Frontal cortex (tissue), 4 donors: ENCODE measurements around the gene TGFA. TPM values are rescaled to one million over a fixed set of nuclear protein-coding genes. Genes with fewer than 3 reads are reported as not detected.
"Not testable (repeated sequence)": the region's sequence is repeated elsewhere in the genome, so short reads cannot be mapped to it uniquely, and the experiment has no call there.

ENCODE experiments used
- DNase-seq, 2 donors: peaks; one replicate each; pipeline ENCODE4 v3.0.0; 2012; ENCODE audit warnings: low spot score in 2 of 2
- FAIRE-seq: peaks from 2 replicates; lab custom pipeline; 2012; peaks lifted over from hg19 to GRCh38; lab: Jason Lieb, UNC
- total RNA-seq: library from RNA; depleted of rRNA; stranded (reverse); fragments of >200 nt; gene quantifications from one replicate; pipeline ENCODE4 v1.2.3, GENCODE V29; 2014
- donor health status: control.
- donor health status: control.
- donor health status: control.

The TGFA gene
- total RNA-seq, 1 donor from 2014 or later = 14.3 TPM

DNA sequence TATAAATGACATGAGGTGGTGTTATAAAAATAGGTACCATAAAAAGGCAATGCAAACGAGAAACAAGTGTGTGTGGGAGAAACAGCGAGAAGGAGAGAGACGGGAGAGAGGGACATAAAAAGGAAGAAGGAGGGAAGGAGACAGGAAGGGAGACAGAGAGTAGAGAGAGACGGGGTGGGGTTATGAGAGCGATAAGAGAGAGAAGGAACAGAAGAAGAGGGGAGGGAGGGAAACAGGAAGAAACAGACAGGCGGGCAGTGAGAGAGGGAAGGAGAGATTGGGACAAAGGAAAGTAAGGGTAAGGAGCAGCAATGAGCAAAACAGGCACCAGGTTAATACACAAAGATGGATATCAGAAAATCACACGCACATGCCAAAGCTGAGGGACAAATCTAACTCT is 83.7 kb downstream of the TGFA start:
- FAIRE-seq = no peak

GRCh38 chr2:70469435-70469834 is 84.2 kb downstream of the TGFA start:
- DNase-seq = no peak
- FAIRE-seq = no peak

More for the DNA sequence above, 83.7 kb downstream of the TGFA start:
- no peak for DNase-seq

- FAIRE-seq (no peak), DNase-seq (no peak)
These were observed 84.7 kb downstream of the TGFA start for GRCh38 chr2:70468878-70469277.

- FAIRE-seq (no peak), DNase-seq (no peak)
These were observed 85.5 kb downstream of the TGFA start for GRCh38 chr2:70467831-70468779.

DNA sequence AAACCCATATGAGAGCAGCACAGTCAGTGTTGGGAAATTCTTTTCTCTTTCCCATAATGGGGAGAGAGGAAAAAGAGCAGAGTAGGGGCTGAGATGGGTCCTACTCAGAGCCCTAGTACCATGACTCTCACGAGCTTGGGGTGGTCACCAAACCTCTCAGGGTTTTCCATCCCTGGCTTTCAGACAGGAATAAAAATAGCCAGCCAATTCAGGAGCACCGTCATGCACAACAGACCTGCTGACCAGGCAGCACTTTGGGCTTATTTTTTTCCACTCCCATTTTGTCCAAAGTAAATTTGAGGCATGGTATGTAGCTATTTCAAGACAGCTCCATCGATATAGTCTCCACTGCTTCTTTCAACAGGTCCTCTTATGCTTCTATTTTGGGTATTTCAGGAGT is 86.4 kb downstream of the TGFA start:
- no peak for FAIRE-seq
- DNase-seq = no peak

DNA sequence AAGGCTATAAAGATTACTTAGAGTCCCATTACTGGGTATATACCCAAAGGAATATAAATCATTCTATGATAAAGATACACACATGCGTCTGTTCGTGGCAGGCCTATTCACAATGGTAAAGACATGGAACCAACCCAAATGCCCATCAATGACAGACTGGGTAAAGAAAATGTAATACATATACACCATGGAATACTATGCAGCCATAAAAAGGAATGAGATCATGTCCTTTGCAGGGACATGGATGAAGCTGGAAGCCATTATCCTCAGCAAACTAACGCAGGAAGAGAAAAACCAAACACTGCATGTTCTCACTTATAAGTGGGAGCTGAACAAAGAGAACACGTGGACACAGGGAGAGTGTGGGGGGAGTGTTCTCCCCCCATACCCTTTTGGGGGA is 87.0 kb downstream of the TGFA start:
- not testable (repeated sequence) for DNase-seq, FAIRE-seq

- no peak for DNase-seq
- no peak for FAIRE-seq
These were observed 89.6 kb downstream of the TGFA start for GRCh38 chr2:70463997-70464396.

GRCh38 chr2:70463581-70463980 is 90.0 kb downstream of the TGFA start:
- FAIRE-seq (no peak), DNase-seq (no peak)

GRCh38 chr2:70461981-70462876 is 91.4 kb downstream of the TGFA start:
- no peak for DNase-seq
- no peak for FAIRE-seq

GRCh38 chr2:70461414-70461813 is 92.2 kb downstream of the TGFA start:
- FAIRE-seq (no peak), DNase-seq (no peak)

GRCh38 chr2:70460333-70460732 is 93.3 kb downstream of the TGFA start:
- FAIRE-seq (no peak), DNase-seq (no peak)

- DNase-seq (no peak), FAIRE-seq (no peak)
These were observed 95.0 kb downstream of the TGFA start for GRCh38 chr2:70458661-70459060.

GRCh38 chr2:70456585-70457495 is 96.8 kb downstream of the TGFA start:
- FAIRE-seq (no peak), DNase-seq (no peak)

GRCh38 chr2:70454936-70455544 is 98.6 kb downstream of the TGFA start:
- DNase-seq = no peak
- no peak for FAIRE-seq

GRCh38 chr2:70450641-70451250 is 102.9 kb downstream of the TGFA start:
- no peak for DNase-seq
- no peak for FAIRE-seq

GRCh38 chr2:70448041-70448440 is 105.6 kb downstream of the TGFA start:
- FAIRE-seq = no peak

GRCh38 chr2:70443726-70444125 is 109.9 kb downstream of the TGFA start:
- FAIRE-seq (no peak), DNase-seq (no peak)

More at GRCh38 chr2:70448041-70448440, 105.6 kb downstream of the TGFA start:
- no peak for DNase-seq

- DNase-seq = no peak
- FAIRE-seq = no peak
These were observed 110.6 kb downstream of the TGFA start for GRCh38 chr2:70443078-70443465.
